Keratinocyte (primary cell): ENCODE data around the gene PDCD7. TPM values are rescaled to one million over a fixed set of nuclear protein-coding genes. Genes with fewer than 3 reads are reported as not detected.
A peak's percentile ranks its signal among the peaks of the same experiment; 100 is the strongest.
"Not testable (repeated sequence)": the region's sequence is repeated elsewhere in the genome, so short reads cannot be mapped to it uniquely, and the experiment has no call there.

Source experiments
- DNase-seq: peaks from one replicate; pipeline ENCODE4 v3.0.0-alpha.2; 2011; ENCODE audit warnings: low read depth, missing footprints, low spot score
- FAIRE-seq: peaks from 2 replicates; lab custom pipeline; 2011; peaks lifted over from hg19 to GRCh38; lab: Jason Lieb, UNC
- H2AFZ ChIP-seq: 2 replicates; pipeline ENCODE4 v1.6.0; 2012; ENCODE audit warnings: low read length, control low read depth, inconsistent platforms; ENCODE audit not compliant: control insufficient read depth
- H3K27ac ChIP-seq: 2 replicates; pipeline ENCODE4 v1.5.1; 2011; ENCODE audit warnings: low read length; ENCODE audit not compliant: control insufficient read depth, insufficient read depth
- H3K27me3 ChIP-seq: 3 replicates; pipeline ENCODE4 v1.6.0; 2011; ENCODE audit warnings: low read length; ENCODE audit not compliant: control insufficient read depth, insufficient read depth; ENCODE audit errors: extremely low read depth
- H3K36me3 ChIP-seq, 2 experiments: 2 replicates in 1 of 2; 3 replicates in 1 of 2; pipeline ENCODE4 v1.5.1; 2011; ENCODE audit warnings: low read length in 2 of 2, mild to moderate bottlenecking in 1 of 2; ENCODE audit not compliant: control insufficient read depth in 2 of 2, insufficient read depth in 2 of 2; ENCODE audit errors: extremely low read depth in 1 of 2
- H3K4me1 ChIP-seq: 3 replicates; pipeline ENCODE4 v1.5.1; 2011; ENCODE audit warnings: low read length; ENCODE audit not compliant: control insufficient read depth, insufficient read depth; ENCODE audit errors: extremely low read depth
- H3K4me2 ChIP-seq: 3 replicates; pipeline ENCODE4 v1.6.0; 2011; ENCODE audit warnings: low read depth, low read length; ENCODE audit not compliant: control insufficient read depth, insufficient read depth; ENCODE audit errors: extremely low read depth
- H3K4me3 ChIP-seq, 3 experiments: fragments of 200-600 bp in 1 of 3; sonication (generic) in 1 of 3; 2 replicates in 2 of 3; 3 replicates in 1 of 3; pipeline ENCODE4 v1.5.1; 2011 to 2016; ENCODE audit warnings: low read length in 3 of 3, mild to moderate bottlenecking in 3 of 3, control low read depth in 2 of 3, inconsistent platforms in 1 of 3, low read depth in 1 of 3, mixed read lengths in 1 of 3, mixed run types in 1 of 3, moderate library complexity in 1 of 3; ENCODE audit not compliant: control insufficient read depth in 2 of 3, insufficient read depth in 2 of 3; ENCODE audit errors: extremely low read depth in 1 of 3
- H3K79me2 ChIP-seq: 2 replicates; pipeline ENCODE4 v1.6.0; 2012; ENCODE audit warnings: low read length; ENCODE audit not compliant: control insufficient read depth, insufficient read depth
- H3K9ac ChIP-seq: 3 replicates; pipeline ENCODE4 v1.6.0; 2011; ENCODE audit warnings: low read length; ENCODE audit not compliant: control insufficient read depth, insufficient read depth; ENCODE audit errors: extremely low read depth
- H3K9me1 ChIP-seq: 3 replicates; pipeline ENCODE4 v1.6.0; 2011; ENCODE audit warnings: low read length; ENCODE audit not compliant: control insufficient read depth, insufficient read depth; ENCODE audit errors: extremely low read depth
- H3K9me3 ChIP-seq: 2 replicates; pipeline ENCODE4 v1.5.1; 2012; ENCODE audit warnings: low read depth, low read length; ENCODE audit not compliant: control insufficient read depth
- H4K20me1 ChIP-seq: 3 replicates; pipeline ENCODE4 v1.6.0; 2011; ENCODE audit warnings: low read length; ENCODE audit not compliant: control insufficient read depth, insufficient read depth; ENCODE audit errors: extremely low read depth
- EZH2 ChIP-seq: IDR thresholded peaks from one replicate; pipeline ENCODE4 v1.6.1; 2012; ENCODE audit warnings: inconsistent platforms, mild to moderate bottlenecking, low read length, moderate library complexity
- dilution Hi-C: fragments of 300-500 bp; cut with MboI; formaldehyde crosslinking; loops from one replicate; pipeline ENCODE4 v1.7.0; 2020; ENCODE audit warnings: low sequenced_read_pairs; ENCODE audit not compliant: extremely low pct_ligation_motif_present
- polyA plus RNA-seq, 5 experiments: library from polyadenylated mRNA; depleted of rRNA in 3 of 5; stranded (reverse) in 3 of 5; stranded (forward) in 1 of 5; unstranded in 1 of 5; fragments of >200 nt; gene quantifications; 1 replicate in 1 of 5; 2 replicates in 3 of 5; 3 replicates in 1 of 5; pipeline versions ENCODE4 v1.2.1 to v1.2.3, GENCODE V29; 2011 to 2012; ENCODE audit warnings: missing spikeins in 2 of 5, low read depth in 1 of 5, low replicate concordance in 1 of 5
- TF ChIP-seq, protein P1 (sequence below), 3 experiments: IDR thresholded peaks in 1 of 3; conservative IDR thresholded peaks in 1 of 3; optimal IDR thresholded peaks in 1 of 3; 2 replicates in 2 of 3; 3 replicates in 1 of 3; pipeline versions ENCODE3 to v1.5.1; 2011; ENCODE audit warnings: low read length in 3 of 3, mild to moderate bottlenecking in 3 of 3, moderate library complexity in 2 of 3, control low read depth in 1 of 3, inconsistent platforms in 1 of 3; ENCODE audit not compliant: insufficient read depth in 2 of 3; ENCODE audit errors: extremely low read depth in 1 of 3

PDCD7 gene
- polyA plus RNA-seq, 1 donor (not counting 4 experiments of a cell fraction or from before 2014, with no cell fraction given) = 17.2 TPM

DNA sequence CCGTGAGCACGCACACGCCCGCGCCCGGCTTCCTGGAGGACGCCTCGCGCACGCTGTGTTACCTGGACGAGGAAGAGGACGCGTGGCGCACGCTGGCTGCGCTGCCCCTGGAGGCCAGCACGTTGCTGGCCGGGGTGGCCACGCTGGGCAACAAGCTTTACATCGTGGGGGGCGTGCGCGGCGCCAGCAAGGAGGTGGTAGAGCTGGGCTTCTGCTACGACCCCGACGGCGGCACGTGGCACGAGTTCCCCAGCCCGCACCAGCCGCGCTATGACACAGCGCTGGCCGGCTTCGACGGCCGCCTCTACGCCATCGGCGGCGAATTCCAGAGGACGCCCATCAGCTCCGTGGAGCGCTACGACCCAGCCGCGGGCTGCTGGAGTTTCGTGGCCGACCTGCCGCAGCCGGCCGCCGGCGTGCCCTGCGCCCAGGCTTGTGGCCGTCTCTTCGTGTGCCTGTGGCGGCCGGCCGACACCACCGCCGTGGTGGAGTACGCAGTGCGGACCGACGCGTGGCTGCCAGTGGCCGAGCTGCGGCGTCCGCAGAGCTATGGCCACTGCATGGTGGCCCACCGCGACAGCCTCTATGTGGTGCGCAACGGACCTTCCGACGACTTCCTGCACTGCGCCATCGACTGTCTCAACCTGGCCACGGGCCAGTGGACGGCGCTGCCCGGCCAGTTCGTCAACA lies 56.2 kb downstream of the PDCD7 start:
- H3K4me1 ChIP-seq = no peaks in the 10 kb centered on the region
- dilution Hi-C loops = no loop called here
- H2AFZ ChIP-seq = no peak overlapping the region
- TF ChIP-seq, protein P1, sequence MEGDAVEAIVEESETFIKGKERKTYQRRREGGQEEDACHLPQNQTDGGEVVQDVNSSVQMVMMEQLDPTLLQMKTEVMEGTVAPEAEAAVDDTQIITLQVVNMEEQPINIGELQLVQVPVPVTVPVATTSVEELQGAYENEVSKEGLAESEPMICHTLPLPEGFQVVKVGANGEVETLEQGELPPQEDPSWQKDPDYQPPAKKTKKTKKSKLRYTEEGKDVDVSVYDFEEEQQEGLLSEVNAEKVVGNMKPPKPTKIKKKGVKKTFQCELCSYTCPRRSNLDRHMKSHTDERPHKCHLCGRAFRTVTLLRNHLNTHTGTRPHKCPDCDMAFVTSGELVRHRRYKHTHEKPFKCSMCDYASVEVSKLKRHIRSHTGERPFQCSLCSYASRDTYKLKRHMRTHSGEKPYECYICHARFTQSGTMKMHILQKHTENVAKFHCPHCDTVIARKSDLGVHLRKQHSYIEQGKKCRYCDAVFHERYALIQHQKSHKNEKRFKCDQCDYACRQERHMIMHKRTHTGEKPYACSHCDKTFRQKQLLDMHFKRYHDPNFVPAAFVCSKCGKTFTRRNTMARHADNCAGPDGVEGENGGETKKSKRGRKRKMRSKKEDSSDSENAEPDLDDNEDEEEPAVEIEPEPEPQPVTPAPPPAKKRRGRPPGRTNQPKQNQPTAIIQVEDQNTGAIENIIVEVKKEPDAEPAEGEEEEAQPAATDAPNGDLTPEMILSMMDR (optimal IDR thresholded peaks at IDR 0.05 in 1 of 3, IDR thresholded peaks at IDR 0.05 in 1 of 3, conservative IDR thresholded peaks at IDR 0.05 in 1 of 3; ENCODE audit: extremely low read depth in 1 of 3, insufficient read depth in 2 of 3, low read length in 3 of 3) = no peak
- no peak for TF ChIP-seq EZH2
- H3K27me3 ChIP-seq = peaks cover 23% of the 10 kb centered on the region
- H3K4me3 ChIP-seq = no peak overlapping the region
- FAIRE-seq (no peak), DNase-seq (no peak)
- no peaks in the 10 kb centered on the region for H3K36me3 ChIP-seq
- H3K79me2 ChIP-seq = no peaks in the 10 kb centered on the region
- peaks cover 3% of the 10 kb centered on the region for H4K20me1 ChIP-seq
- H3K9me1 ChIP-seq = no peaks in the 10 kb centered on the region
- H3K27ac ChIP-seq = no peak overlapping the region
- no peak overlapping the region for H3K4me2 ChIP-seq
- H3K9ac ChIP-seq = no peak overlapping the region
- no peaks in the 10 kb centered on the region for H3K9me3 ChIP-seq

DNA sequence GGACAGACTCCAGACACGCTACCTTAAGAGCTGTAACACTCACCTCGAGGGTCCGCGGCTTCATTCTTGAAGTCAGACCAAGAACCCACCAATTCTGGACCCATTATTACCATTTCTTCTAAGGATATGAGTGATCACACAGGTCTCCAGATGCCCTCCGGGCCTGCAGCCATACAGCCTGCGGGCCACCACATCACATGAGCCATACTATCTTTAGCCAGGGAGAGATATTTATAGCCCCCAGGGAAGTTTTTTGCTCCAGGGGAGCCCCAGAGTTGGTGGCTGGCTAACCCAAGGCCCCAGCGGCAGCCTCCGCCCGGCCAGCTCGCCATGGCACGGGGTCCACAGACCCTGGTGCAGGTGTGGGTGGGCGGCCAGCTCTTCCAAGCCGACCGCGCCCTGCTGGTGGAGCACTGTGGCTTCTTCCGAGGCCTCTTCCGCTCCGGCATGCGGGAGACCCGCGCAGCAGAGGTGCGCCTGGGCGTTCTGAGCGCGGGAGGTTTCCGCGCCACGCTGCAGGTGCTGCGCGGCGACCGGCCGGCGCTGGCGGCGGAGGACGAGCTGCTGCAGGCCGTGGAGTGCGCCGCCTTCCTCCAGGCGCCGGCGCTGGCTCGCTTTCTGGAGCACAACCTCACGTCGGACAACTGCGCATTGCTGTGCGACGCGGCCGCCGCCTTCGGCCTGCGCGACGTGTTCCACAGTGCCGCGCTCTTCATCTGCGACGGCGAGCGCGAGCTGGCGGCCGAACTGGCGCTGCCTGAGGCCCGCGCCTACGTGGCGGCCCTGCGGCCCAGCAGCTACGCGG lies 56.9 kb downstream of the PDCD7 start, which contains the start of gene KBTBD13:
Gene KBTBD13, plus strand, starts transcription at position 261 of the 805 bp plus-strand sequence. Its CDS starts 70 bp downstream, at position 331.
- no peaks in the 10 kb centered on the region for H3K36me3 ChIP-seq
- no peaks in the 10 kb centered on the region for H3K4me1 ChIP-seq
- no peak for DNase-seq
- H3K4me2 ChIP-seq = no peak within 1 kb of the TSS
- no peaks in the 10 kb centered on the region for H3K9me1 ChIP-seq
- dilution Hi-C loops = no loop called here
- no peak within 1 kb of the TSS for H3K9ac ChIP-seq
- FAIRE-seq = no peak
- TF ChIP-seq, protein P1 (optimal IDR thresholded peaks at IDR 0.05 in 1 of 3, IDR thresholded peaks at IDR 0.05 in 1 of 3, conservative IDR thresholded peaks at IDR 0.05 in 1 of 3; ENCODE audit: extremely low read depth in 1 of 3, insufficient read depth in 2 of 3, low read length in 3 of 3) = no peak
- peak; percentile 67 for TF ChIP-seq EZH2
- peaks cover 20% of the 10 kb centered on the region for H3K27me3 ChIP-seq
- no peaks in the 10 kb centered on the region for H3K79me2 ChIP-seq
- H3K9me3 ChIP-seq = no peaks in the 10 kb centered on the region
- H3K4me3 ChIP-seq = no peak within 1 kb of the TSS
- H4K20me1 ChIP-seq = no peaks in the 10 kb centered on the region
- no peak within 1 kb of the TSS for H2AFZ ChIP-seq
- no peak within 1 kb of the TSS for H3K27ac ChIP-seq

DNA sequence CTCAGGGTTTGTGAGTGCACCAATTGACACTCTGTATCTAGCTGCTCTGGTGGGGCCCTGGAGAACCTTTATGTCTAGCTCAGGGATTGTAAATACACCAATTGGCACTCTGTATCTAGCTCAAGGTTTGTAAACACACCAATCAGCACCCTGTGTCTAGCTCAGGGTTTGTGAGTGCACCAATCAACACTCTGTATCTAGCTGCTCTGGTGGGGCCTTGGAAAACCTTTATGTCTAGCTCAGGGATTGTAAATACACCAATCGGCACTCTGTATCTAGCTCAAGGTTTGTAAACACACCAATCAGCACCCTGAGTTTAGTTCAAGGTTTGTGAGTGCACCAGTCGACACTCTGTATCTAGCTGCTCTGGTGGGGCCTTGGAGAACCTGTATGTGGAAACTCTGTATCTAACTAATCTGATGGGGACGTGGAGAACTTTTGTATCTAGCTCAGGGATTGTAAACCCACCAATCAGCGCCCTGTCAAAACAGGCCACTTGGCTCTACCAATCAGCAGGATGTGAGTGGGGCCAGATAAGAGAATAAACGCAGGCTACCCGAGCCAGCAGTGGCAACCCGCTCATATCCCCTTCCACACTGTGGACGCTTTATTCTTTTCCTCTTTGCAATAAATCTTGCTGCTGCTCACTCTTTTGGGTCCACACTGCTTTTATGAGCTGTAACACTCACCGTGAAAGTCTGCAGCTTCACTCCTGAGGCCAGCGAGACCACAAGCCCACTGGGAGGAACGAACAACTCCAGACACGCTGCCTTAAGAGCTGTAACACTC lies 57.8 kb downstream of the PDCD7 start:
- FAIRE-seq, dilution Hi-C loops, H3K27ac ChIP-seq, H3K79me2 ChIP-seq, H3K4me1 ChIP-seq, H3K9ac ChIP-seq, DNase-seq, H3K4me2 ChIP-seq, H4K20me1 ChIP-seq, H3K4me3 ChIP-seq, H3K9me1 ChIP-seq, H3K9me3 ChIP-seq, H2AFZ ChIP-seq, H3K36me3 ChIP-seq: not testable (repeated sequence)
- H3K27me3 ChIP-seq = peaks cover 20% of the 10 kb centered on the region
